H9 (cell line): ENCODE measurements around the gene CPB1. TPM values are rescaled to one million over a fixed set of nuclear protein-coding genes. Genes with fewer than 3 reads are reported as not detected.

ENCODE experiments used
- DNase-seq: peaks from one replicate; pipeline ENCODE4 v3.0.0-alpha.2; 2017
- H2AFZ ChIP-seq: one replicate; pipeline ENCODE4 v1.6.1; 2013; ENCODE audit warnings: mild to moderate bottlenecking, low read length, control low read depth, moderate library complexity
- H2AK5ac ChIP-seq: 2 replicates; pipeline ENCODE4 v1.6.1; 2013; ENCODE audit warnings: low read length, control low read depth, mixed read lengths; ENCODE audit not compliant: insufficient read length
- H2BK120ac ChIP-seq: one replicate; pipeline ENCODE4 v1.6.1; 2013; ENCODE audit warnings: low read depth, mild to moderate bottlenecking, low read length, control low read depth, inconsistent platforms; ENCODE audit not compliant: poor library complexity, severe bottlenecking
- H2BK12ac ChIP-seq: 2 replicates; pipeline ENCODE4 v1.6.1; 2013; ENCODE audit warnings: low read length, control low read depth, mixed read lengths, low read depth; ENCODE audit not compliant: insufficient read length
- H2BK15ac ChIP-seq: 2 replicates; pipeline ENCODE4 v1.6.1; 2013; ENCODE audit warnings: low read depth, low read length, control low read depth
- H2BK20ac ChIP-seq: one replicate; pipeline ENCODE4 v1.6.1; 2013; ENCODE audit warnings: low read depth, mild to moderate bottlenecking, low read length, control low read depth, inconsistent platforms; ENCODE audit not compliant: poor library complexity, severe bottlenecking
- H2BK5ac ChIP-seq: 2 replicates; pipeline ENCODE4 v1.6.1; 2013; ENCODE audit warnings: low read length, control low read depth, mixed read lengths; ENCODE audit not compliant: insufficient read length
- H3K14ac ChIP-seq: 2 replicates; pipeline ENCODE4 v1.6.1; 2013; ENCODE audit warnings: low read length, control low read depth; ENCODE audit not compliant: insufficient read depth
- H3K18ac ChIP-seq: 2 replicates; pipeline ENCODE4 v1.6.1; 2013; ENCODE audit warnings: low read depth, mild to moderate bottlenecking, mixed read lengths, low read length, control low read depth; ENCODE audit not compliant: insufficient read length
- H3K23ac ChIP-seq: 2 replicates; pipeline ENCODE4 v1.6.1; 2013; ENCODE audit warnings: low read length, control low read depth, mixed read lengths, low read depth; ENCODE audit not compliant: insufficient read length
- H3K23me2 ChIP-seq: 2 replicates; pipeline ENCODE4 v1.6.1; 2013; ENCODE audit warnings: low read depth, mild to moderate bottlenecking, mixed read lengths, low read length, control low read depth; ENCODE audit not compliant: insufficient read length, poor library complexity, severe bottlenecking
- H3K27ac ChIP-seq: 2 replicates; pipeline ENCODE4 v1.5.1; 2013; ENCODE audit warnings: low read length, control low read depth, mixed read lengths, low read depth; ENCODE audit not compliant: insufficient read length
- H3K27me3 ChIP-seq: 2 replicates; pipeline ENCODE4 v1.6.1; 2013; ENCODE audit warnings: low read length, control low read depth, inconsistent platforms; ENCODE audit not compliant: insufficient read depth
- H3K4ac ChIP-seq: 2 replicates; pipeline ENCODE4 v1.6.1; 2013; ENCODE audit warnings: low read depth, mild to moderate bottlenecking, control low read depth, inconsistent platforms, low read length, moderate library complexity
- H3K4me1 ChIP-seq: 2 replicates; pipeline ENCODE4 v1.6.1; 2013; ENCODE audit warnings: low read length, control low read depth, inconsistent platforms; ENCODE audit not compliant: insufficient read depth
- H3K4me2 ChIP-seq: 2 replicates; pipeline ENCODE4 v1.6.1; 2013; ENCODE audit warnings: low read length, control low read depth, mixed read lengths; ENCODE audit not compliant: insufficient read length, insufficient read depth
- H3K56ac ChIP-seq: 2 replicates; pipeline ENCODE4 v1.6.1; 2013; ENCODE audit warnings: low read depth, mild to moderate bottlenecking, mixed read lengths, low read length, control low read depth; ENCODE audit not compliant: insufficient read length
- H3K79me1 ChIP-seq: 2 replicates; pipeline ENCODE4 v1.6.1; 2013; ENCODE audit warnings: low read depth, mild to moderate bottlenecking, moderate library complexity, low read length, control low read depth, inconsistent platforms; ENCODE audit not compliant: insufficient read depth, poor library complexity, severe bottlenecking
- H3K79me2 ChIP-seq: 2 replicates; pipeline ENCODE4 v1.6.1; 2013; ENCODE audit warnings: low read length, control low read depth, inconsistent platforms; ENCODE audit not compliant: insufficient read depth
- H3K9ac ChIP-seq: 2 replicates; pipeline ENCODE4 v1.6.1; 2013; ENCODE audit warnings: low read length, control low read depth, mixed read lengths; ENCODE audit not compliant: insufficient read length; ENCODE audit errors: extremely low read depth
- H3K9me3 ChIP-seq: one replicate; pipeline ENCODE4 v1.6.1; 2013; ENCODE audit warnings: low read depth, low read length, inconsistent platforms; ENCODE audit not compliant: control insufficient read depth
- H3T11ph ChIP-seq: one replicate; pipeline ENCODE4 v1.6.1; 2013; ENCODE audit warnings: mild to moderate bottlenecking, low read length, control low read depth, inconsistent platforms
- H4K20me1 ChIP-seq: one replicate; pipeline ENCODE4 v1.6.1; 2013; ENCODE audit not compliant: control insufficient read depth, insufficient read length, insufficient read depth
- H4K5ac ChIP-seq: 2 replicates; pipeline ENCODE4 v1.6.1; 2013; ENCODE audit warnings: low read depth, mild to moderate bottlenecking, mixed read lengths, low read length, control low read depth; ENCODE audit not compliant: insufficient read length
- H4K8ac ChIP-seq: replicated peaks from 2 replicates; pipeline ENCODE4 v1.6.1; 2013; ENCODE audit warnings: low read length, control low read depth, mixed read lengths, low read depth; ENCODE audit not compliant: insufficient read length
- H4K91ac ChIP-seq: 2 replicates; pipeline ENCODE4 v1.6.1; 2013; ENCODE audit warnings: low read depth, mild to moderate bottlenecking, moderate library complexity, mixed read lengths, low read length, control low read depth; ENCODE audit not compliant: insufficient read length
- H3K27ac Mint-ChIP-seq, 3 experiments: 2 replicates in 2 of 3; 3 replicates in 1 of 3; pipeline ENCODE4 v1.8.0; 2020 to 2021; ENCODE audit warnings: mixed read lengths in 3 of 3, mild to moderate bottlenecking in 1 of 3, moderate library complexity in 1 of 3
- H3K27me3 Mint-ChIP-seq: 2 replicates; pipeline ENCODE4 v1.8.0; 2021; ENCODE audit warnings: low read depth, mild to moderate bottlenecking, moderate library complexity, mixed read lengths
- H3K36me3 Mint-ChIP-seq, 3 experiments: 2 replicates in 2 of 3; 3 replicates in 1 of 3; pipeline ENCODE4 v1.8.0; 2020 to 2021; ENCODE audit warnings: low read depth in 3 of 3, mixed read lengths in 3 of 3; ENCODE audit not compliant: insufficient read depth in 1 of 3
- H3K4me1 Mint-ChIP-seq, 2 experiments: 2 replicates each; pipeline ENCODE4 v1.8.0; 2020; ENCODE audit warnings: mixed read lengths in 2 of 2
- H3K4me3 Mint-ChIP-seq, 2 experiments: 2 replicates in 1 of 2; 3 replicates in 1 of 2; pipeline ENCODE4 v1.8.0; 2020 to 2021; ENCODE audit warnings: mild to moderate bottlenecking in 2 of 2, mixed read lengths in 2 of 2, moderate library complexity in 1 of 2
- H3K9me3 Mint-ChIP-seq, 2 experiments: 2 replicates in 1 of 2; 3 replicates in 1 of 2; pipeline ENCODE4 v1.8.0; 2020; ENCODE audit warnings: mild to moderate bottlenecking in 2 of 2, mixed read lengths in 2 of 2, moderate library complexity in 1 of 2
- CTCF ChIP-seq: fragments of 200-600 bp; sonication (generic); conservative IDR thresholded peaks from 3 replicates; pipeline ENCODE4 v1.8.0; 2021; ENCODE audit warnings: antibody characterized with exemption, mild to moderate bottlenecking
- WGBS: extraction: QIAGEN DNeasy Blood & Tissue Kit; methylation state at CpG from one replicate; pipeline ENCODE4 v1.1.7; 2013; ENCODE audit warnings: missing lambda C conversion rate, low lambda C conversion rate, mixed read lengths; ENCODE audit not compliant: insufficient read length; ENCODE audit errors: extremely low coverage; 5-methylcytosine and 5-hydroxymethylcytosine counted together
- total RNA-seq: library from RNA; stranded (reverse); gene quantifications from 2 replicates; pipeline ENCODE4 v1.2.1, GENCODE V29; 2021

Gene CPB1
- total RNA-seq, 1 experiment from 2014 or later = not detected

DNA sequence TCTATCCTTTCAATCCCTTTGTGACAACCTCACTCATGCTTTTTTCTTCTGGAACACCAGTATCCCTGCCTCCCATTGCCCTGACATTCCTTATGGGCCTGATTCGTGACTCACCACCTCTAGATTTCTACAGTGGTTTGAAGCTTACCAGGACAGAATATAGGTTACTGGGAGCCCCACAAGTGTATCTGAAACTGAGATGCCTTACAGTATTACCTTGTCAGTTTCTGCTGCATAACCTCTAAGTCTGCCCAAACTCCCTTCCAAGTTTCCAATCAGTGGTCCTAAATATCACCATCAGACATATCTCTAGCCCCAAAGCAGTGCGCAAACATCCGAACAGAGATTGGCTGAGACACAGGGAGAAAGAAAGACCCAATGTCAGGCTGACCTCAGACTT lies 5.6 kb downstream of the CPB1 start:
- no peak for TF ChIP-seq CTCF

More for the DNA sequence above, 5.6 kb downstream of the CPB1 start:
- no peaks in the 10 kb centered on the region for H3K27me3 Mint-ChIP-seq
- H3K14ac ChIP-seq = no peak overlapping the region
- no peak overlapping the region for H3K9ac ChIP-seq
- H3K23me2 ChIP-seq = no peaks in the 10 kb centered on the region
- H3K27me3 ChIP-seq = no peaks in the 10 kb centered on the region
- H2AFZ ChIP-seq = no peak overlapping the region
- H3K9me3 ChIP-seq = no peaks in the 10 kb centered on the region
- H2BK5ac ChIP-seq = no peak overlapping the region
- no peak overlapping the region for H2BK12ac ChIP-seq
- no peaks in the 10 kb centered on the region for H3K79me1 ChIP-seq
- no peak overlapping the region for H4K5ac ChIP-seq
- no peak overlapping the region for H3K56ac ChIP-seq
- no peak overlapping the region for H2BK15ac ChIP-seq
- no CpG with 5 or more reads among the region's 3 CpGs for WGBS
- H3K9me3 Mint-ChIP-seq = no peaks in the 10 kb centered on the region
- H3K4me3 Mint-ChIP-seq = no peak overlapping the region
- H3K4me1 Mint-ChIP-seq = peaks cover 7% of the 10 kb centered on the region in 2 experiments; a peak in 3 of 4 replicates
- no peaks in the 10 kb centered on the region for H4K20me1 ChIP-seq
- no peak overlapping the region for H3K4ac ChIP-seq
- no peak overlapping the region for H4K8ac ChIP-seq
- DNase-seq = no peak
- no peak overlapping the region for H2AK5ac ChIP-seq
- H3K27ac Mint-ChIP-seq = no peak overlapping the region
- no peak overlapping the region for H4K91ac ChIP-seq
- no peak overlapping the region for H3K4me2 ChIP-seq
- H3T11ph ChIP-seq = no peak overlapping the region
- H3K18ac ChIP-seq = no peak overlapping the region
- H3K36me3 Mint-ChIP-seq = no peaks in the 10 kb centered on the region
- no peak overlapping the region for H2BK20ac ChIP-seq
- no peaks in the 10 kb centered on the region for H3K79me2 ChIP-seq
- H3K4me1 ChIP-seq = no peaks in the 10 kb centered on the region
- no peak overlapping the region for H3K23ac ChIP-seq
- H2BK120ac ChIP-seq = no peak overlapping the region
- no peak overlapping the region for H3K27ac ChIP-seq
